Urinary bladder (tissue), 4 donors: Measurements from ENCODE around the gene PARVB. TPM values are rescaled to one million over a fixed set of nuclear protein-coding genes. Genes with fewer than 3 reads are reported as not detected.
"Not testable (repeated sequence)": the region's sequence is repeated elsewhere in the genome, so short reads cannot be mapped to it uniquely, and the experiment has no call there.

Source experiments
- DNase-seq: peaks from one replicate; pipeline ENCODE4 v3.0.0-alpha.2; 2015; ENCODE audit errors: extremely low spot score
- H3K27ac ChIP-seq: one replicate; pipeline ENCODE4 v1.5.1; 2013; ENCODE audit warnings: low read depth, mild to moderate bottlenecking, moderate library complexity
- H3K36me3 ChIP-seq: one replicate; pipeline ENCODE4 v1.6.1; 2013; ENCODE audit warnings: mild to moderate bottlenecking, moderate library complexity; ENCODE audit not compliant: insufficient read depth
- H3K4me1 ChIP-seq: one replicate; pipeline ENCODE4 v1.6.1; 2013; ENCODE audit warnings: mild to moderate bottlenecking, moderate library complexity; ENCODE audit not compliant: insufficient read depth
- H3K4me3 ChIP-seq: one replicate; pipeline ENCODE4 v1.5.1; 2013; ENCODE audit warnings: low read depth, low read length
- WGBS: extraction: QIAGEN DNeasy Blood & Tissue Kit; methylation state at CpG from one replicate; pipeline ENCODE4 v1.1.7; 2013; 5-methylcytosine and 5-hydroxymethylcytosine counted together
- polyA plus RNA-seq: library from polyadenylated mRNA; stranded (reverse); fragments of 200-250 nt; gene quantifications from one replicate; pipeline ENCODE4 v1.2.3, GENCODE V29; 2013
- total RNA-seq: library from RNA; depleted of rRNA; stranded (reverse); fragments of >200 nt; gene quantifications from one replicate; pipeline ENCODE4 v1.2.3, GENCODE V29; 2014
- donor health status: healthy with polysubstance abuse.
- donor health status: healthy.

PARVB gene
- total and polyA plus RNA-seq, 2 donors, result 11.2 to 38.0 TPM

- H3K36me3 ChIP-seq, result no peaks in the 10 kb centered on the region
- H3K4me3 ChIP-seq, result no peak overlapping the region
- H3K27ac ChIP-seq, result peak overlapping the region; percentile 24
- H3K4me1 ChIP-seq, result no peaks in the 10 kb centered on the region
- WGBS, result 31% methylated on average over 9 of the region's 9 CpGs
- no peak for DNase-seq
These were observed 13.6 kb downstream of the PARVB start for GRCh38 chr22:44037519-44038375.

- DNase-seq, result no peak
- Histone ChIP-seq H3K4me3 (no peak overlapping the region), H3K27ac (no peak overlapping the region), H3K4me1 (no peaks in the 10 kb centered on the region), H3K36me3 (no peaks in the 10 kb centered on the region)
- 93% methylated on average over 8 of the region's 8 CpGs for WGBS
These were observed 15.6 kb downstream of the PARVB start for GRCh38 chr22:44039566-44040171.

- H3K4me1 ChIP-seq, result no peaks in the 10 kb centered on the region
- WGBS, result 58% methylated on average over 20 of the region's 20 CpGs
- H3K4me3 ChIP-seq, result no peak overlapping the region
- no peak overlapping the region for H3K27ac ChIP-seq
- DNase-seq, result no peak
- H3K36me3 ChIP-seq, result no peaks in the 10 kb centered on the region
These were observed 18.4 kb downstream of the PARVB start for GRCh38 chr22:44042249-44043218.

GRCh38 chr22:44045145-44045544 lies 21.0 kb downstream of the PARVB start:
- no peak for DNase-seq
- H3K4me1 ChIP-seq, result no peaks in the 10 kb centered on the region
- H3K4me3 ChIP-seq, result no peak overlapping the region
- H3K36me3 ChIP-seq, result no peaks in the 10 kb centered on the region
- no peak overlapping the region for H3K27ac ChIP-seq
- WGBS, result 97% methylated on average over 1 of the region's 1 CpG

DNA sequence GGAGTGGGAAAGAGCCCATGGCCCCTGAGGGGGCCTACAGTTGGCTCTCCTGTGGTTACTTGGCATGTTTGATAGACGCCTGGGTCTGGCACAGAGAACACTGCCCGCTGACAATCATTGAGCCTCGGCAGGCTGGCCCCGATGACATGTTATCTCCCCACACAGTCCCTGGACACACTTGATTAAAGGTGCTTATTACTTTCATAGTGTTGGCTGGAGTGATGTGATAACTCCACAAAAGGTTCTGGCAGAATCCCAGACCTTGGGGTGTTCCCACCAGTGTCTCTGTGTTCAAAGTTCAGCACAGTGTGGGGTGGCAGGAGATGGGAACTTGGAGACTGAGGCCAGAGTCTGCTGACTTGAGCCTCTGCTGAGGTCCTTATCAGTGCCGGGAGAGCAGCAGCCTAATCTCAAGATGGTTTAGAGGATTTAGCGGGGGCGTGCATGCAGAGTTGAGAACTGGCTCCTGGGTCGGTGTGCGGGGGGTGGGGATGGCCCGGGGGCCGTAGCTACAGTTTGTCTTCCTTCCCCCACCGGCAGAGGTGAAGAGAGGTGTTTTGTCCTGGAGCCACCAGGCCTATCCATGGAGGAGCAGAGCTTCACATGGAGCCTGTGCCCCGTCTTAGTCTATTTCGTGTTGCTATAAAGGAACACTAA lies 22.5 kb downstream of the PARVB start:
- Histone ChIP-seq H3K27ac (no peak overlapping the region), H3K36me3 (no peaks in the 10 kb centered on the region), H3K4me3 (no peak overlapping the region), H3K4me1 (no peaks in the 10 kb centered on the region)
- 50% methylated on average over 14 of the region's 14 CpGs for WGBS
- DNase-seq, result no peak

DNA sequence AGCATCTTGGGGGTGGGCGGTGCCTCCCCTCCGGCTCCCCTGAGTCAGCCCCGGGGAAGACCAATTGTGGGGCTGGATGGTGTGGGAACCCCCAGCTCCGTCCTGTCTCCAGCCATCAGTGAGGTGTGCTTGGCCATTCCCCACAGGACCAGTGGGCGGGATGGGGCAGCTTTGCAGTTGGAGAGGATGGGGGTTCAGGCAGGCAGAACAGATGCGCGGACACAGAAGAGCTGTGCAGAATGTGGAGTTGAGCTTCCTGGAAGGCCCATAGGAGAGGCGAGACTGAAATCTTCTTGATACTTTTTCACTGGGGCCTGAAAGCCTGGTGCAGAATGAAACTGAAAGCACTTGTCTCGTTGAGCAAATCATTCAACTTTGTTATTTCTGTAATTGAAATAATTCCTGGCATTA lies 23.8 kb downstream of the PARVB start:
- Histone ChIP-seq H3K36me3 (no peaks in the 10 kb centered on the region), H3K27ac (no peak overlapping the region), H3K4me1 (no peaks in the 10 kb centered on the region), H3K4me3 (no peak overlapping the region)
- 93% methylated on average over 9 of the region's 9 CpGs for WGBS
- no peak for DNase-seq

- DNase-seq, result peak; percentile 35
- Histone ChIP-seq H3K4me3 (no peak overlapping the region), H3K36me3 (no peaks in the 10 kb centered on the region), H3K4me1 (no peaks in the 10 kb centered on the region), H3K27ac (no peak overlapping the region)
- WGBS, result 69% methylated on average over 20 of the region's 20 CpGs
These were observed 25.6 kb downstream of the PARVB start for GRCh38 chr22:44049486-44050231.

GRCh38 chr22:44050766-44051355 lies 26.8 kb downstream of the PARVB start:
- H3K27ac ChIP-seq, result no peak overlapping the region
- 84% methylated on average over 13 of the region's 13 CpGs for WGBS

GRCh38 chr22:44051358-44051757 lies 27.3 kb downstream of the PARVB start:
- no peak overlapping the region for H3K27ac ChIP-seq
- DNase-seq, result no peak
- WGBS, result 84% methylated on average over 6 of the region's 6 CpGs
- no peaks in the 10 kb centered on the region for H3K4me1 ChIP-seq
- no peaks in the 10 kb centered on the region for H3K36me3 ChIP-seq
- no peak overlapping the region for H3K4me3 ChIP-seq

More at GRCh38 chr22:44050766-44051355, 26.8 kb downstream of the PARVB start:
- DNase-seq, result no peak
- H3K36me3 ChIP-seq, result no peaks in the 10 kb centered on the region
- no peaks in the 10 kb centered on the region for H3K4me1 ChIP-seq
- H3K4me3 ChIP-seq, result no peak overlapping the region

GRCh38 chr22:44051961-44052360 lies 27.9 kb downstream of the PARVB start:
- H3K4me1 ChIP-seq, result no peaks in the 10 kb centered on the region

GRCh38 chr22:44055805-44056204 lies 31.7 kb downstream of the PARVB start:
- no peak for DNase-seq
- no peaks in the 10 kb centered on the region for H3K36me3 ChIP-seq
- H3K4me1 ChIP-seq, result no peaks in the 10 kb centered on the region
- WGBS, result 95% methylated on average over 16 of the region's 16 CpGs
- no peak overlapping the region for H3K27ac ChIP-seq
- H3K4me3 ChIP-seq, result no peak overlapping the region

More at GRCh38 chr22:44051961-44052360, 27.9 kb downstream of the PARVB start:
- 83% methylated on average over 13 of the region's 13 CpGs for WGBS
- Histone ChIP-seq H3K36me3 (no peaks in the 10 kb centered on the region), H3K4me3 (no peak overlapping the region), H3K27ac (no peak overlapping the region)
- no peak for DNase-seq

DNA sequence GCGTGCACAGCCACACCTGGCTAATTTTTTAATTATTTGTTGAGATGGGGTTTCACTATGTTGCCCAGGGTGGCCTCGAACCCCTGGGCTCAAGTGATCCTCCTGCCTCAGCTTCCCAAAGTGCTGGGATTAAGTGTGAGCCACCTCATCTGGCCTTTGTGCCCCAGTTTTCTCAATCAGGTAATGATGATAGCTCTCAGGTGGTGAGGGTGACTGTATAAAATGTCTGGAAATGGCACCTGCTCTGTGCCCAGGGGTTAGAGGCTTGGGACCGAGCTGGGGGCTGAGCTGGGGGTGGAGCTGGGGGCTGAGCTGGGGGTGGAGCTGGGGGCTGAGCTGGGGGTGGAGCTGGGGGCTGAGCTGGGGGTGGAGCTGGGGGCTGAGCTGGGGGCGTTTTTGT lies 32.5 kb downstream of the PARVB start:
- not testable (repeated sequence) for H3K4me1 ChIP-seq, DNase-seq, H3K27ac ChIP-seq, H3K36me3 ChIP-seq, H3K4me3 ChIP-seq
- WGBS, result 54% methylated on average over 4 of the region's 4 CpGs
